DMS153 (cell line): ENCODE results near the gene INPP5A.
A peak's percentile ranks its signal among the peaks of the same experiment; 100 is the strongest.

Experiments
- DNase-seq: peaks from one replicate; lab custom pipeline; 2025; lab: John Stamatoyannopoulos, UW

INPP5A gene

GRCh38 chr10:132708441-132708840 lies 170.9 kb downstream of the INPP5A start:
- no peak for DNase-seq

DNA sequence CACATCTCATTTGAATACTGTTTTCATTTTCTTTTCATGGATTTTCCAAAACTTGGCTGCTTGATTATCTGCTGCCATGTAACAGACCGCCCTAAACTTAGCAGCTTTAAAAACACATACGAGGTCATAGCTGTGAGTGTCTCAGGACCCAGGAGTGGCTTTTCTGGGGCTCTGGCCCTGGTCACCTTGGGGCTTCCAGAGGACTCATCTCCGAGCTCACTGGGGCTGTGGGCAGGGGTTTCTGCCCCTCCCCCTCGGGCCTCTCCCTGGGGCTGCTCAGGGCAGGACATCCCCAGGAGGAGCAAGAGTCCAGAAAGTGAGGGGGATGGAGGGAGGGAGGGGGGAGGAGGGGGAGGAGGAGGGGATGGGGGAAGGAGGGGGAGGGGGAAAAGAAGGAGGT lies 171.3 kb downstream of the INPP5A start:
- no peak for DNase-seq

- no peak for DNase-seq
These were observed 171.9 kb downstream of the INPP5A start for GRCh38 chr10:132709471-132709951.

DNA sequence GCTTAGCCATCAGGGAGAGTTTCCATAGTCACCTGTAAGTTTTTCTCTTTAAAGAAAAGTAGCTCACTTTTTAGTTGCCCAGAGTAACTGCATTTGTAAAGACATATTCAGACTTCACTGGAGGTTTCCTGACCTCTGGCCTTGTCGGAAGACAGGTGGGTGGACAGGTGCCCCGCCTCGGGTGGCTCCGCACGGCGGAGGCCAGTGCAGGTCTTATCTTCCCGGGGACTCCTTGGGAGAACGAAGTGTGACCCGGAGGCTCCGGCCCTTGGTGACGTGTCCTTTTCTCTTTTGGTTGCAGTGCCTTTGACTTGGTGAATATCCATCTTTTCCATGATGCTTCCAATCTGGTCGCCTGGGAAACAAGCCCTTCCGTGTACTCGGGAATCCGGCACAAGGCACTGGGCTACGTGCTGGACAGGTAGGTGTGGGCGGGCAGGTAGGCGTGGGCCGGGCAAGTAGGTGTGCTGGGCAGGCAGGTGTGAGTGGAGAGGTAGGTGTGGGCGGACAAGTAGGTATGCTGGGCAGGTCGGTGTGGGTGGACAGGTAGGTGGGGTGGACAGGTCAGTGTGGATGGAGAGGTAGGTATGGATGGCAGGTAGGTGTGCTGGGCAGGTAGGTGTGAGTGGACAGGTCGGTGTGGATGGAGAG lies 172.6 kb downstream of the INPP5A start:
- no peak for DNase-seq

DNA sequence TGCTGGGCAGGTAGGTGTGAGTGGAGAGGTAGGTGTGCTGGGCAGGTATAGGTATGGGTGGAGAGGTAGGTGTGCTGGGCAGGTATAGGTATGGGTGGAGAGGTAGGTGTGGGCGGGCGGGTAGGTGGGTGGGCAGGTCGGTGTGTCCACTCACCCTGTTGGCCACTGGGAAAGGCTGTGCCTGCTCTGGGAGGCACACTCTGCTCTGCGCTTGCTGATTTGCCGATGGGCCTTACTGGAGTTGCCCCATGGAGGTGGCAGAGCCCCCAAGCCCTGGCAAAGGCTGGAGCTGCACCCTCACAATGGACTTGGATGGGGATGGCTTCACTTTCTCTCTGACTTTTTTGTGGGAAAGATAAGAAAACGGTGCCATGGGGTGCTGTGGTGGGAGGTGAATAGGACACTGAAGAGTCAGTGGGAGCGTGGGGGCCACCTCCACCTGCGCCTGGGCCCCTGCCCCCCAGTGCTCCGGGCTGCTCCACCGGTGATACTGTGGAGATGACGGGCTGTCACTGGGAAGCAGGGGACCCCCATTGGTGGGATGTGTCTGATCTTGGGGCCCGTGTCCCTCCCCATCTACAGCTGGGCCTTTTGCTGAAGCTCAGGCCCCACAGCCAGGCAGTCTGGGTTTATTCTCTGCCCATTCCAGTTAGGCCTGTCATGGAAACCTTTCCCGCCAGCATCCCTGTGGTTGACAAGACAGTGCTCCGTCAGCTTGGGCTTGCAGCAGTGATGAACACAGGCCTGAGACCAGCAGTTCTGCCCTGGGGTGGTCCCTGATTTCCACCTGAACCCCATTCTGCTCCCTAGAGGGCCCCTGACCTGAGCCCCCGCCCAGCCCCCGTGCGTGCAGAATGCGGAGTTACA lies 173.4 kb downstream of the INPP5A start:
- no peak for DNase-seq

GRCh38 chr10:132711613-132712121 lies 174.1 kb downstream of the INPP5A start:
- DNase-seq, result no peak

GRCh38 chr10:132712291-132712690 lies 174.7 kb downstream of the INPP5A start:
- DNase-seq, result no peak

- no peak for DNase-seq
These were observed 175.2 kb downstream of the INPP5A start for GRCh38 chr10:132712743-132713142.

- no peak for DNase-seq
These were observed 176.0 kb downstream of the INPP5A start for GRCh38 chr10:132713421-132714095.

DNA sequence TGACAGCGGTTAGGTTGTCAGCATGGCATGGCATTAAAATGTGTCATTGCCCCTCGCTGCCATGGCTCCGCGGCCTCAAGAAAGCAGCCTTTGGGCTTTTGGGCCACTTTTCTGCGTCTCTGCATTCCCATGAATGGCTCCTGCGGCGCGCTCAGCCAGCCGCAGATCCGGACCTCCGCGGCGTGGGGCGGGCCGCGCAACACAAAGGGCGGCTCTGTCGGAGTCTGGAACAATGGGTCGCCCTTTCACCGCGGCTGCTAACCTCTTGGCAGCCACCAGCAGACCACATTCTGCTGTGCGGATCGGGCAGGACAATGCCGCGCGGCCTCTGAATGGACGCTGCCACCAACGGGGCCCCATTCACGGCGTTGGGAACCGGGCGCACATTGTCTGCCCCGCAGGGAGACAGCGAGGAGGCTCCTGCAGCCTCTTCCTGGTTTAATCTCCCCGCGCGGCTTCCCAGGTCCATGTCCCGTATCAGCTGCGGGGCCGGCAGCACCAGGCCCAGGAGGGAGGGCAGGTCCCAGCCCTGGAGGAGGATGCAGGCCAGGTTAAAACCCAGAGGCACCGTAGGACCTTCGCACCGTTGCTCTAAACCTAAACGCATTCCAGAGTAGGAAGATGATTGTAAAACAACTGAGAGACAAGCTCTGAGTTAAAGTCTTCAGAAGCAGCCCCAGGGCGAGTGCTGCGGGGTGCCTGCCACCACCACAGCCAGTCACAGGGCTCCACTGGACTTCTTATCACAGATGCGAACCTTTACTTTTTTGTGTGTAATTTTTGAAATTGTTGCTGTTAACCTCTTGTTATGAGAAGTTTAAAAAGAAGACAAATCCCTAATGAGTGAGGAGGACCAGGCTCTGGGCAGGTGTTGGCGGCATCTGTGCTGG lies 176.8 kb downstream of the INPP5A start:
- DNase-seq, result no peak

DNA sequence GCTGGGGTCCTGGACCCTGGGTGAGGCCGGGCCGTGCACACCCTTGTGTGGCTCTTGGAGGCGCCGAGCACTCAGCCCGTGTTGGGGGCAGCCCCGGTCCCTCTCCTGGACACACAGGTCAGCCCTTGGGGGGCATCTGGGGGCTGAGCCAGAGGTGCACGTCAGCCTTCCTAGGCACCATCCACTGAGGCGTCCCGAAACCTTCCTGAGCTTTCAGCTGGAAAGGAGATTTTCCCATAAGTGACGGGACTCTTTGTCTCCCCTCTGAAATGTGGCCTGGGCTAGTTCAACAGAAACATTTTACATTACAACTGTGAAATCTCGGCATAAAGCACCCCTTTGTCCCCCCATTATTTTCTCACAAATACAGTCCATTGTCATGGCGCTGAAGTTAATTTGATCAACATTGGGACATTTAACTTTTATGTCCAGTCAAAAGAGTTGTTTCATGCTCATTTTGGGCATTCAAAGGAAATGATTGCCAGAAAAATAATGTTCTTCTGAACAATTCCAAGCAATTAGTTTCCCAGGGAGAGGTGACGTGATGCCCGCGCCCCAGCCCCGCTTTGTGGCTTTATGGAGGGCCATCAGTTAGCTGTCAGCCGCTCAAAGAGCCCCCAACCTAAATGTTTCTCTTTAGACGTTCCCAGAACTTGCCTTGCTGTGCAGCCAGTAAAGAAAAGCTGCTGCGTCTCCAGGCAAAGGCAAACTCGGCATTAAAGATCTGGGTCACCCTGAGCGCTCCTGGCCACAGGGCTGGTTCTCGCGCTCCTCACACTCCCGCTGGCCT lies 177.6 kb downstream of the INPP5A start:
- DNase-seq, result no peak

GRCh38 chr10:132715776-132716680 lies 178.4 kb downstream of the INPP5A start:
- DNase-seq, result no peak

DNA sequence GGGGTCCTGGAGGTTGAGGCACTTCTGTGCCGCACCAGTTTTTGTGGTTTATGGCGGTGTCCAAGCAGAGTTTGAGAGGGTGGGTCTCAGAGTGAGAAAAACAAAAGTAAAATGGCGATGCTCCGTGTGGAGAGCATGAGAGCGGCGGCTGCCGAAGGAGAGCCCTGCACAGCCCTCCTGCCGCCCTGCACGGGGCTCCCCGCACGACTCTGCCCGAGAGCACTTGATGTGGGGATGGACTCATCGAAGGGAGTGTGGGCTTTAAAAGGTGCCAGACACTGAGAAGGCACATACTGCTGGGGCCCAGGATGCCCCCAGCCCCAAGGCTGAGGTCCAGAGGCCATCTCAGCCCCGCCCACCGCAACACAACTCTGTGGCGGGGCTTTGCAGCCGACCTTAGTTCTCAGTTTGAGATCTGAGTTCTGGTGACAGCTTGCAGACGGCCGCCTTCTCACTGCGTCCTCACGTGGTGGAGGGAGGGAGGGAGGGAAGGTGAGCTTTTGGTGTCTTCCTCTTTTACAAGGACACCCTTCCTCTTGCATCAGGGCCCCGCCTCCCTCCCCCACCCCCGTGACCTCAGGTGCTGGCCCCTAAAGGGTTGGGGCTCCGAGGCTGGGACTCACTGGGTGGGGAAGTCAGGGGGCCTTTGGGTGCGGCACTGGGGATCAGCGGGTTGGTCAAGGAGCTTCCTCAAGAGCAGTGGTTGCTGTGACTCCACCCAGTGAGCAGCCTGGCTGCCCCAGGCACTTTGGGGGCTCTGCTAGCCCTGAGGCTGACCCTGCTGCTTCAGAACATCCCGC lies 179.3 kb downstream of the INPP5A start:
- no peak for DNase-seq

DNA sequence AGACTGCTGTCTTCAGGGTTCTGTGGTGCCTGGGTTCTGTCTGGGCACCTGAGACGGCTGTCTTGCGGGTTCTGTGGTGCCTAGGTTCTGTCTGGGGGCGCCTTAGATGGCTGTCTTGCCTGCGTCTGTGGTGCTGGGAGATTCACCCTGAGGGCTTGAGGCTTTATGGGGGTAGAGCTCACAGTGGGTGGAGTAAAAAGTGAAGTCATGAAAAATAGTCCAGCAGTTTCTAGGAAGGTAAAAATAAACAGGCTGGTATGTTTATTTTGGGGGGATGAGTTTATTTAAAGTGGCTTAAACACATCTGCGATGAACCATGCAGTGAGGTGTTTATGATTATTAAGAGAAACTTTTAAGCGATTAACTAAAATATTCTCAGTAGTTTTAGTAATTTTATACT lies 184.1 kb downstream of the INPP5A start:
- DNase-seq, result no peak

DNA sequence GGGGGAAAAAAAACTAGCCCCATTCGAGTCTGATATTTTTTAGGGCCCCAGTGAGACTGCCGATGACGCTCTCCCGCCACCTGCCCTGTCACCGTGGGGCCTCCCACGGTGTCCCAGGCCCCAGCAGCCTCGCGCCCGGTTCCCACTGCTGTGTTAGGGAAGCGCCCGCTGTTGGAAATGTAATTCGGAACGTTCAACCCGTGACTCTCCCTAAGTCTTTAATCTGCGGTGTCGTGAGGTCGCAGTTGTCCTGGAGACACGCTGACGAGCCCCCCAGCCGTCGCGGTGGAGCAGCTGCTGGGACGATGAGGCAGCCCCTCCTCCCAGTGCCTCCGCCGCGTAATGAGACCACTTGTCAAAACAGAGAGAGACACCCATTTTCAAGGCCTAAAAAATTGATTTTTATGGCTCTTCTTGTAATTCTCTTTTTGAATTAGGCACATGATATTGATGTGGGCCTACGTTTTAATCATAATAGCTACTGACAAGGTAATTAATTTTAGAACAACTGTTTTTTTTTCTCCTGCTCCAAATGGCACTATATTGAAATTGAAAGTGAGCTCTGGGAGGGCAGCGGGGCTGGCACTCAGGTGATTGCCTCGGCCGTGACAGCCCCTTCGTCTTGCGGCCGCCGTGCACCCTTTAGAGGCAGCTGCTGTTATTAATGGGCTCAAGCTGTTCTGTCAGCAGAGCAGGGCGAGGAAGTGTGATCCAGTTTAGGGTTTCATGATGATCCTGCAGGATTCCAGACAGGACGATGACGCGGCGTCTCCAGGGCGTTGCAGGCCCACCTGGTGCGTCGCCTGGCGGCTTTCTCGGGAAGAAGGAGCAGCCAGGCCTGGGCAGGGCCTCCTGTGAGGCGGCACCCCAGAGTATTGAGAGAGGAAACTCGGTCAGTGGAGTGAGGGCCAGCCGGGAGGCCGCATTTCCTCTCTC lies 185.1 kb downstream of the INPP5A start:
- peak; percentile 67 for DNase-seq

GRCh38 chr10:132723330-132723970 lies 185.9 kb downstream of the INPP5A start:
- no peak for DNase-seq

DNA sequence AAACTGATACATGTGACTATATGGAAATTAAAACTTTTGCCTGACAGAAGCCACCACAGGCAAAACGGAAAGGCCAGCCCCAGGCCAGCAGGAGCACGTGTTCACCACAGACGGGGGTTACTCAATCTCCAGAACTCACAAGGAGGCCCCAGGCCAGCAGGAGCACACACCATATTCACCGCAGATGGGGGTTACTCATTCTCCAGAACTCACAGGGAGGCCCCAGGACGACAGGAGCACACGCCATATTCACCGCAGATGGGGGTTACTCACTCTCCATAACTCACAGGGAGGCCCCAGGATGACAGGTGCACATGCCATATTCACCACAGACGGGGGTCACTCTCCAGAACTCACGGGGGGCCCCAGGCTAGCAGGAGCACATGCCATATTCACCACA lies 186.9 kb downstream of the INPP5A start:
- DNase-seq, result no peak
